DLD1 (cell line): Measurements from ENCODE around the gene ANAPC2.

Experiments used
- in situ Hi-C: cut with HindIII; loops from 2 replicates; pipeline ENCODE4 v1.10.0; 2017; ENCODE audit warnings: low sequenced_read_pairs

The ANAPC2 gene

DNA sequence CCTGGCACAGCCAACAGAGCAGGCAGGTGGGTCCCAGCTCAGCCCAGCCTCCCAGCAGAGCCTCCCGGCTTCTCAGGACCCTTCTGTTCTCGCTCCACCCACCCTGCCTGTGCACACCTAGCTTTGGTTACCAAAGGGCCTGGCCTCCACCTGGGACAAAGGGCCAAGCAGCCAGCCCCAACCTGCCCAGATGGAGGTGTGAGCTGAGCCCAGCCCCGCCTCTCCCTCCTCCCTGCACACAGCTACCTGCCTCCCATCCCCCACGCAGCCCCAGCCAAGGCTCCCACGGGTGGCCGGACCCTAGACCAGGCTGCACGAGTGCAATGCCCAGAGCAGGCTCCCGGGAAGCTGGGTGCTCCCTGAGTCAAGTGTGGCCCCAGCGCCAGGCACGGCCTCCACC lies 6.5 kb upstream of the ANAPC2 start:
- in situ Hi-C loops, result no loop called here

- in situ Hi-C loops, result no loop called here
Measured at GRCh38 chr9:137194388-137194787, 6.0 kb upstream of the ANAPC2 start.

DNA sequence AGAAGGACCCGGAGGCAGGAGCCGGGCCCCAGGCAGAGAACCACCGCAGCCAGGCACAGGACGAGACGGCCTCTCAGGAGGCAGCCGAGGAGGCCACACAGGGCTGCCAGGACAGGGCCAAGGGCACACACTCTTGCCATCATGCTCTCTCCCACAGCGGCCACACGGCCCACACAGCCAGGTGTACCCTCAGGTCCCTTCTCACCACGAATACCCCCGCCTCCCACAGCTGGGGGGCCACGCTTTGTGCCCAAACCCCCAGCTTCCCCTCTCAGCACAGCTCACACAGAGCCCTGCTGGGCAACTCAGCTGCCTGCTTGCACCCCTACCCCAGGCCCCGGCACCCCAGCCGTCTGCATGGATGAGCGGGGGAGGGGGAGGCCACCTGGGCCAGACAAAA lies 5.4 kb upstream of the ANAPC2 start:
- in situ Hi-C loops, result no loop called here

GRCh38 chr9:137192859-137193258 lies 4.5 kb upstream of the ANAPC2 start:
- in situ Hi-C loops, result no loop called here

DNA sequence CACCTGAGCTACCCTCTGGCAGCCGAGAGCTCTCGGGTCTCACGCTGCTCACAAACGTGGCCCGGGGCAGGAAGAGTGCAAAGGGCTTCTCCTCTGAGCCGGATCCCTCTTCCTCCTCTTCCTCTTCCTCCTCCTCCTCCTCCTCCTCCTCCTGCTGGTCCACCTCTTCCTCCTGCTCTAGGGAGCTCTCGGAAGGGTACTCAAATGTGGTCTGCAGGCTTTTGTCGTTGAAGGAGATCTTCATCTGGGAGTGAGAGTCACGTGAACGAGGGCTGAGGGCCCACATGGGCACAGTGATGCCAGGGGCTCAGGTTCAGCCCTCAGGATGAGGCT lies 4.1 kb upstream of the ANAPC2 start:
- in situ Hi-C loops, result no loop called here

DNA sequence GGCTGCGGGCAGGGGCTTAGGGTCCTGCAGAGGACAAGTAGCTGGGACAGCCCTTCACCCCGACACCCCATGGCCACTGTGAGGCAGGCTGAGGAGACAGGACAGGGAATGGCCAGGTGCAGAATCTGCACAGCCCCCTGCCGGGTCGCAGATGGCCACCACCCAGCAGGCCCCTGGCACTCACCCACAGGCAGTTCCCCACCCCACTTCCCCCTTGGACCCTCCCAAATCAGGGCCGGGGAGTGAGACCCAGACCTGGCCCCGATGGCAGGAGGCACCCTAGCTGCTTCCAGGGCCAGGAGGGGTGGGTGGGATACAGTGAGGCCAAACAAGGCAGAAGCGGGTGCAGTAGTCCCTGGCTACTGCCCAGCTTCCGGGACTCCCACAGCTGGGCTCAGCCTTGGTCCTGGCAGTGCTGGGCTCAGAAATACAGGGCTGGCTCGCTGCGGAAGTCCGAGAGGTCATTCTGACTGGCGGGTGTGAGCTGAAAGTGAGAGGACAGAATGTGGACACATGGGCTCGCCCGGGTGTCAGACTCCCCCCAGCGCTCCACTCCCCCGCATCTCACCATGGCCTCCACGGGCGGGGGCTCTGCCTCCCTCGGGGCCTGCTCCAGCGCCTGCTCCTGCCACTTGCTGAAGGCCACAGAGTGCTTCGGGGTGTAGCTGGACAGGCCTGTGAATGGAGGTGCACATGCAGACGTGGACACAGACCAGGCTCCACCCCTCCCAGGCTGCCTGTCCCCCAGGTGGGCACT lies 3.5 kb upstream of the ANAPC2 start:
- in situ Hi-C loops, result no loop called here

GRCh38 chr9:137191245-137191644 lies 2.9 kb upstream of the ANAPC2 start:
- in situ Hi-C loops, result no loop called here

DNA sequence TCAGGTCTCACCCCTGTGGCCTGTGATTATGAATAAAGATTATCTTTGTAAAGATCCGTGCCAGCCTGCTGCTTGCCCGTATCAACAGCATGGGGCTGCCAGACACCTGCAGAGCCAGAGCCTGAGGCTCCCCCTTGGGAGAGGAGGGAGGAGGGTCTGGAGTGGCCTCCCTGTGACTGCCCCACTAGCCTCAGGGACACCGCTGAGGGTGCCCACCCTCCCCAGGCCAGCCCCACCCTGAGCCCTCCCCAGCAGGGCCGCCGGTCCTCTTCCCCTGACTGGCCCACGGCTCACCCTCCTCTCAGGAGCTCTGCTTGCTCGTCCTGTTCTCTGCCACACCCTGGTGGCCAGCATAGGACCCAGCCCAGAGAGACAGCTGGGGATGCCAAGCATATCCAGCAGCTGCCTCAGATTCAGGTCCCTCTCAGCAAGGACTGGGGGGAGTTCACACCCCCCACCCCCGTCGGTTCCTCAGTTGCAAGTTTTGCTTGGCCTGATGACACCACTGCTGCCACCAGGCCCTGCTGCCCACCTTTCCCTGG lies 2.0 kb upstream of the ANAPC2 start:
- in situ Hi-C loops, result no loop called here

DNA sequence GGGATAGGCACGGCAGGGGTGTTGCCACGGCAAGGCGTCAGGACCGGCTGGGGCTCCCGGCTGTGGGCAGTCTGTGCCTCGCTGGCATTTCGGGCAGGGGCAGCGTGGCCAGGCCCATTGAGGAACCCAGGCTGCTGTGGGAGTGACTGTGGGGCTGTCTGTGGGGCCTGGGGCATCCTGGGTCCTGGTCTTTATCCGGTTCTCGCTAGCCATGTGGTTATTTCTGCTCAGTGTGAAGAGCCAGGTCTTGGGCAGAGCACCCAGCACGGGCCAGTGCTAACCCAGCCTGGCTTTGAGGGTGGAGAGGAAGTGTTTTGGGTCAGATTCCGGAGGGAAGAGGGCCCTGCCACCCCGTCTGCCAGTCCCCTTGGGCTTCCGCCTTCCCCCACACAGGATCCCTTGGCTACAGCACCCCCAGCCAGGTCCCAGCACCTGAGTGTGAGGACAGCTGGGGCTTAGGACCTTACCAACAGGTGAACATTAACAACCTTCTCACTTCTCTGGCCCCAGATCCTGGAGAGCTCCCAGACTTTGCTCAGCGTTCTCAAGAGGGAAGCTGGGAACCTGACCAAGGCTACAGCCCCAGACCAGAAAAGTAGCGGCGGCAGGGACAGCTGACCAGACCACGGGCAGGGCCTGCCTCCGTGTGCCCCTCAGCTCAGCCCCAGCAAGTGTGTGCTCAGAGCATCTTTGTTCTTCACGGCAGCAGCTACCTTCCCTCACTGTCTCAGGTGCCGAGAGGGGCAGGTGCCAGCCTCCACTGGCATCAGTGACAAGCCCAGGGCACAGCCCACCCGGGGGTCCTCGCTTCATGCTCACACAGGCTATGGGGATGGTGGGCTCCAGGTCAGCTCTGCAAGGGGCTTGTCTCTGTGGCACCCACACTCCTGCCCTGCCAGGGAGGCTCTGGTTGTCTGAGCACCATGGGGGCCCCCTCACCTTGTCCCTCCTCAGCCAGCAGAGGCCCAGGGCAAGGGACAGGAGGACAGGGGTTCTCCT lies 1.2 kb upstream of the ANAPC2 start:
- in situ Hi-C loops, result no loop called here

DNA sequence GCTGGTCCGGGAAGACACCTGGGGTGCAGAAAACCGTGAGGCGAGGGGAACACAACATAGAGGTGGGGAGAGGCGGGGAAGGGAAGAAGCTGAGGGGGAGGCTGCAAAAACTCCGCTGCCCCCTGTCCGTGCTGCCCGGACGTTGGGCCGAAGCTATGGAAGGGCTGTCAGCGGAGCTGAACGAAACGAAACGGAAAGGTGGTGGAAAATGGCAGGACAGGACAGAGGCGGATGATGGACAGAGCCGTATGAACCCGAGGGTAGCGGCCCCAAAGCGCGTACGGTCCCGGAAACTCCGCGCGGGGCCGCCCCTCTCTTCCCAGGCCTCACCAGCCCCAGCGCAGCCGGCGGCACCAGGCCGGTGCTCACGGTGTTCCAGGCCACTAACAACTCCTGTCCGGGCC lies 272 bp downstream of the ANAPC2 start:
- in situ Hi-C loops, result no loop called here

GRCh38 chr9:137187386-137187785 lies 974 bp downstream of the ANAPC2 start:
- in situ Hi-C loops, result no loop called here

DNA sequence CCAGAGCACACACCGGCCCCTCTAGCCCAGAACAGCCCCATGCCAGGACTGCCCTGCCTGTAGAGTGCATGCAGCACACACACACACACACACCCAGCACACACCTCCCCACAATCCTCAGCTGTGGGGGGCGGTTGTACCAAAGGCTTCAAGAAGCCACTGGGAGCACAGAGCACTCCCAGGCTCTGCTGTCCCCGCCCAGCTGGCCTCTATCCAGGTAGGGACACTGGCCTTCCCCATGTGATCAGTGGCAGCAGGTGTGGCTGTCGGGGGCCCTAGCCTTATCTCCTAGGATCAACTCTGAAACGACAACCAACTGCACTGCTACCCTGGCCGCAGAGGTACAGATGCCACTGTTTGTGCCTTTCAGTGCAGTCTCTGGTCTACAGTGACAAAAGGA lies 2.0 kb downstream of the ANAPC2 start:
- in situ Hi-C loops, result no loop called here

- in situ Hi-C loops, result no loop called here
Measured at GRCh38 chr9:137185921-137186320, 2.4 kb downstream of the ANAPC2 start.

- in situ Hi-C loops, result no loop called here
Measured at GRCh38 chr9:137184881-137185660, 3.3 kb downstream of the ANAPC2 start.

DNA sequence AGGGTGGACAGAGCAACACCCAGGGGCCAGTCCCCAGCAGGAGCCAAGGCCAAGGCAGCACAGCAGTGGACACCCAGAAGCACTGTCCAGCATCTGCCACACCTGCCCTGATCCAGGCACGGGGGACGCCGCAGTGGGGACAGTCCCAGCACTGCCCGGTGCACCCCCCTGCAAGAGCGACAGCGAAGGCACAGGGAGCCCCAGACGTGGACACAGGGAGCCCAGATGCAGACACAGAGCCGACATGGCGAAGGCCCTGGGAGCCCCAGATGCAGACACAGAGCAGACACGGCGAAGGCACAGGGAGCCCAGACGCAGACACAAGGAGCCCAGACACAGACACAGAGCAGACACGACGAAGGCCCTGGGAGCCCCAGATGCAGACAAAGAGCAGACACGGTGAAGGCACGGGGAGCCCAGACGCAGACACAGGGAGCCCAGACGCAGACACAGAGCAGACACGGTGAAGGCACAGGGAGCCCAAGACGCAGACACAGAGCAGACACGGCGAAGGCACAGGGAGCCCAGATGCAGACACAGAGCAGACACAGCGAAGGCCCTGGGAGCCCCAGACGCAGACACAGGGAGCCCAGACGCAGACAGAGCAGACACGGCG lies 4.3 kb downstream of the ANAPC2 start:
- in situ Hi-C loops, result no loop called here

- in situ Hi-C loops, result no loop called here
Measured at GRCh38 chr9:137182836-137183235, 5.5 kb downstream of the ANAPC2 start.

DNA sequence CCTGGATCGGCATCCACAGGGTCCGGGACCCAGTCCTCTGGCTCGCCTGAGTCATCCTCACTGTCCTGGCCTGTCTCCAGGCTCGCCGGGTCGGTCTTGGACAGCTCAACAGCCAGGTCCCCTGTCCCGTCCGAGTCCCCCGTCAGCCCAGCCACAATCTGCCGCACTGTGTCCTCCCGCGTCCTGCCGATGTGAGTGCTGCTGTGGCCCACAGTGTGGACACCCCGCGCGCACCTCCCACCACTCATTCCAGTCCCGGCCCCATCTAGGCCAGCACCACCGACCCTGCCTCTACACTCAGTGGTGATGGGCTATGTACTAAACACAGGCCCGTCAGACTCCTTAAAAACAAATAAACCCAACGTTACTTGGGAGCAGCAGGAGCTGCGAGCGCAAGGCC lies 6.7 kb downstream of the ANAPC2 start:
- in situ Hi-C loops, result no loop called here

DNA sequence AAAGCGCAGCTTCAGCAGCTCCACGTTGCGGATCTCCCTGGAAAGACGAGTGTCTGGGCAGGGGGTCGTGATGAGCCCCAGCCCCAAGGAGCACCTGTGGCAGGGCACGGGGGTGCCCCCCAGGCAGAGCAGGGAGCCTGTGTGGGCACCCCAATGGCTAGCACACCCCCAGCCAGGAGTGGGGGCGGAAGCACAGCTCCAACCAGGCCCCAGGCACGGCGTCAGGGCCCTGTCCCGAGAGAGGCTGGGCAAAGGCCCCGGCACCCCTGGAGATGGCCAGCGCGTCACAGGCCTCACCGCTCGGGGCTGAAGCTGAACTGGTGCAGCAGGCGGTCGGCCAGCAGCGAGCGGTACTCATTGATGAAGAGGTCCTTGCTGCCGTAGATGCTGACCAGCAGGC lies 7.9 kb downstream of the ANAPC2 start:
- in situ Hi-C loops, result no loop called here

GRCh38 chr9:137179761-137180160 lies 8.6 kb downstream of the ANAPC2 start:
- in situ Hi-C loops, result no loop called here

GRCh38 chr9:137178939-137179630 lies 9.3 kb downstream of the ANAPC2 start:
- in situ Hi-C loops, result no loop called here
